OCI-LY3 (cell line): ENCODE data around the gene TUBB8.

ENCODE experiments used
- H2AFZ ChIP-seq: fragments of 200-600, 300-600 bp; shearing (Covaris generic); 2 replicates; pipeline ENCODE4 v1.6.0; 2014; ENCODE audit warnings: antibody characterized with exemption, low read depth, low read length
- H3K27ac ChIP-seq: fragments of 200-600, 300-600 bp; sonication (generic); 2 replicates; pipeline ENCODE4 v1.5.1; 2014; ENCODE audit warnings: mild to moderate bottlenecking, low read length, moderate library complexity, mixed read lengths
- H3K27me3 ChIP-seq: fragments of 200-600, 300-600 bp; sonication (generic); 2 replicates; pipeline ENCODE4 v1.6.1; 2014; ENCODE audit warnings: low read depth, low read length, mixed read lengths
- H3K36me3 ChIP-seq: fragments of 200-600, 300-600 bp; sonication (generic); replicated peaks from 2 replicates; pipeline ENCODE3; 2014; ENCODE audit warnings: low read depth, low read length, mixed read lengths
- H3K4me1 ChIP-seq: fragments of 300-600, 200-600 bp; sonication (generic); 2 replicates; pipeline ENCODE4 v1.6.1; 2014; ENCODE audit warnings: low read length, mixed read lengths
- H3K4me2 ChIP-seq: fragments of 200-600, 300-600 bp; sonication (generic); 2 replicates; pipeline ENCODE4 v1.6.1; 2014; ENCODE audit warnings: low read length, mixed read lengths
- H3K4me3 ChIP-seq: fragments of 300-600, 200-600 bp; sonication (generic); 2 replicates; pipeline ENCODE4 v1.5.1; 2014; ENCODE audit warnings: antibody characterized with exemption, mild to moderate bottlenecking, low read length, moderate library complexity
- H3K79me2 ChIP-seq: fragments of 300-600, 200-600 bp; shearing (Covaris generic); 2 replicates; pipeline ENCODE4 v1.6.1; 2014; ENCODE audit warnings: mild to moderate bottlenecking, low read length, mixed read lengths
- H3K9ac ChIP-seq: fragments of 300-600, 200-600 bp; shearing (Covaris generic); 2 replicates; pipeline ENCODE4 v1.6.0; 2014; ENCODE audit warnings: mild to moderate bottlenecking, low read length, moderate library complexity
- H3K9me3 ChIP-seq: fragments of 200-600, 300-600 bp; shearing (Covaris generic); 2 replicates; pipeline ENCODE4 v1.6.1; 2014; ENCODE audit warnings: low read length, mixed read lengths; ENCODE audit not compliant: insufficient read depth
- H4K20me1 ChIP-seq: fragments of 200-600, 300-600 bp; sonication (generic); 2 replicates; pipeline ENCODE4 v1.6.1; 2016; ENCODE audit warnings: low read length, mixed read lengths; ENCODE audit not compliant: insufficient read depth
- CTCF ChIP-seq: fragments of 200-600, 300-600 bp; sonication (generic); IDR thresholded peaks from 2 replicates; pipeline ENCODE4 v1.5.1; 2014; ENCODE audit warnings: antibody characterized with exemption, low read length, low read depth
- EZH2phosphoT487 ChIP-seq: fragments of 200-600 bp; shearing (Covaris generic); IDR thresholded peaks from 2 replicates; pipeline ENCODE4 v1.6.1; 2018; ENCODE audit warnings: antibody characterized with exemption, mixed run types, low read depth

Gene TUBB8

DNA sequence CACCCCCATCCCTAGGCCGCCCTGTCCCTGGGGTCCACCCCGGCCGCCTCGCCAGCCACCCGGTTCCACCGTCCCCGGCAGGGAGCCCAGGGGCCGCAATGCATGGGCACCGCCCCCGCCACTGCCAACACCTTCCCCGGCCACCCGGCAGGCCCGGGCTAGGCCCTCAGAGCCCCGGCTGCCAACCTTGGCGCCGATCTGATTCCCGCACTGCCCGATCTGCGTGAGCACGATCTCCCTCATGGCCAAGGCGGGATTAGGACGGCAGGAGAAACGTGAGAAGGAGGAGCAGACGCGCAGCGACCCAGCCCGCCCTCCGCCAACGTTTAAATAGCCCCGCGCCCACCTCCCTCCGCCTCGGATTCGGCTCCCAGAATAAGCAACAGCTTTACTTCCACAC, at the start of gene TUBB8:
TUBB8 (minus strand) TSS at position 301 of the 400 bp plus-strand sequence; CDS start at position 243, 58 bp downstream.
- Histone ChIP-seq H3K27me3 (no peaks in the 10 kb centered on the region), H3K36me3 (no peaks in the 10 kb centered on the region), H3K9ac (no peak within 1 kb of the TSS), H4K20me1 (no peaks in the 10 kb centered on the region), H2AFZ (no peak within 1 kb of the TSS), H3K4me2 (no peak within 1 kb of the TSS), H3K9me3 (no peaks in the 10 kb centered on the region), H3K4me1 (no peaks in the 10 kb centered on the region), H3K79me2 (no peaks in the 10 kb centered on the region), H3K27ac (no peak within 1 kb of the TSS), H3K4me3 (no peak within 1 kb of the TSS)
- TF ChIP-seq EZH2phosphoT487: no peak
- no peak for TF ChIP-seq CTCF

DNA sequence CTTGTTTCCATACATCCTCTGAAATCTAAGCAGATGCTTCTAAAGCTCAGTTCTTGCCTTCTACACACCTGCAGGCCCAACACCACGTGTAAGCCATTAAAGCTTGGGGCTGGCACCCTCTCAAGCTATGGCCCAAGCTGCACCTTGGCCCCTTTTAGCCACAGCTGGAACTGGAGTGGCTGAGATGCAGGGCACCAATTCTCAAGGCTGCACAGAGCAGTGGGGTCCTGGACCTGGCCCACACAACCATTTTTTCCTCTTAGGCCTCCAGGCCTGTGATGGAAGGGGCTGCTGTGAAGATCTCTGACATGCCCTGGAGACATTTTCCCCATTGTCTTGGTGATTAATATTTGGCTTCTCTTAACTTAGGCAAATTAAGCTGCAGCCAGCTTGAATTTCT, 47.4 kb upstream of the TUBB8 start:
- H3K9me3 ChIP-seq: no peaks in the 10 kb centered on the region; the same call in 1 of the 2 replicates
- no peak overlapping the region for H3K9ac ChIP-seq
- no peaks in the 10 kb centered on the region for H3K27me3 ChIP-seq

DNA sequence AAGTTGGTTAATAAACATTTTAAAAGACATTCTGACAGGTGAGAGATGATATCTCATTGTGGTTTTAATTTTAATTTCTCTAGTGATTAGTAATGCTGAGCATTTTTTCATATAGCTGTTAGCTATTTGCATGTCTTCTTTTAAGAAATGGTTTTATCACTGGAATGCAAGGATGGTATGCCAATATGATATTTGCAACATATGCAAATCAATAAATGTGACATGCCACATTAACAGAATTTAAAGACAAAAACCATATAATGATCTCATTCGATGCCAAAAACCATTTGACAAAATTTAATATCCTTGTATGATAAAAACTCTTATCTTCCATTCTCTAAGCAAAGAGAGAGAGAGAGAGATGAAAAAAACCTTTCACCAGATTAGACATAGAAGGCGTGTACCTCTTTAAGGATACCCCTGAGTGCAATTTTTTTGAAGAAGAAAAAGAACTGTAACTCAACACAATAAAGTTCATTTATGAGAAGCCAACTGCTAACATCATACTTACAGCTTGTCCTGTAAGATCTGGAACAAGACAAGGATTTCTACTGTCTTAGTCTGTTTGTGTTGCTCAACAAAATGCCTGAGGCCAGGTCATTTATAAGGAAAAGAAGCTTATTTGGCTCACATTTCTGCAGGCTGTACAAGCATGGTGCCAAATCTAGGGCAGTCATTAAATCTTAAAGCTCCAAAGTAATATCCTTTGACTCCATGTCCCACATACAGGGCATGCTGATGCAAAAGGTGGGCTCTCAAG, 46.4 kb upstream of the TUBB8 start:
- H3K27me3 ChIP-seq: no peaks in the 10 kb centered on the region
- H3K36me3 ChIP-seq: no peaks in the 10 kb centered on the region
- no peaks in the 10 kb centered on the region for H4K20me1 ChIP-seq
- H3K79me2 ChIP-seq: no peaks in the 10 kb centered on the region
- H3K4me2 ChIP-seq: no peak overlapping the region
- H3K4me3 ChIP-seq: no peak overlapping the region
- H3K4me1 ChIP-seq: no peaks in the 10 kb centered on the region
- H3K9ac ChIP-seq: no peak overlapping the region
- no peak overlapping the region for H3K27ac ChIP-seq
- no peak for TF ChIP-seq EZH2phosphoT487
- TF ChIP-seq CTCF: no peak
- no peak overlapping the region for H2AFZ ChIP-seq
- no peaks in the 10 kb centered on the region; the same call in 1 of the 2 replicates for H3K9me3 ChIP-seq

More for the DNA sequence above, 47.4 kb upstream of the TUBB8 start:
- H3K27ac ChIP-seq: no peak overlapping the region
- no peaks in the 10 kb centered on the region for H3K79me2 ChIP-seq
- no peak overlapping the region for H2AFZ ChIP-seq
- no peak overlapping the region for H3K4me2 ChIP-seq
- no peaks in the 10 kb centered on the region for H3K36me3 ChIP-seq
- no peaks in the 10 kb centered on the region for H3K4me1 ChIP-seq
- TF ChIP-seq EZH2phosphoT487: no peak
- TF ChIP-seq CTCF: no peak
- no peaks in the 10 kb centered on the region for H4K20me1 ChIP-seq
- H3K4me3 ChIP-seq: no peak overlapping the region

DNA sequence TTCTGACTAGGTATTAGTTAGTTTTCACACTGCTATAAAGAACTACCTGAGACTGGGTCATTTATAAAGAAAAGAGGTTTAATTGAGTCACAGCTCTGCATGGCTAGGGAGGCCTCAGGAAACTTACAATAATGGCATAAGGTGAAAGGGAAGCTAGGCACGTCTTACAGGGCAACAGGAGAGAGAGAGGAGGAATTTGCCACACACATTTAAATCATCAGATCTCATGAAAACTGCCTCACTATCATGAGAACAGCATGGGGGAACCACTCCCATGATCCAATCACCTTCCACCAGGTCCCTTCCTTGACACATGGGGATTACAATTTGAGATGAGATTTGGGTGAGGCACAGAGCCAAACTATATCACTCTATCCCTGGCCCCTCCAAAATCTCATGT, 45.5 kb upstream of the TUBB8 start:
- Histone ChIP-seq H3K27me3 (no peaks in the 10 kb centered on the region), H3K4me1 (no peaks in the 10 kb centered on the region), H3K79me2 (no peaks in the 10 kb centered on the region), H3K4me3 (no peak overlapping the region), H3K9me3 (no peaks in the 10 kb centered on the region; the same call in 1 of the 2 replicates), H2AFZ (no peak overlapping the region), H3K27ac (no peak overlapping the region), H3K9ac (no peak overlapping the region), H3K4me2 (no peak overlapping the region), H4K20me1 (no peaks in the 10 kb centered on the region), H3K36me3 (no peaks in the 10 kb centered on the region)
- TF ChIP-seq CTCF (no peak), EZH2phosphoT487 (no peak)
